ENCODE measurements around the gene POU2F1. TPM values are rescaled to one million over a fixed set of nuclear protein-coding genes. Genes with fewer than 3 reads are reported as not detected.

The POU2F1 gene
- total RNA-seq, 1 experiment from 2014 or later: 11.6 TPM

- BruUV-seq (replicated peaks): no TSS peak
- Mint-ChIP-seq H3K4me1 (ENCODE audit: insufficient read depth, unreplicated experiment) (peaks cover 7% of the 10 kb centered on the region), H3K9me3 (ENCODE audit: unreplicated experiment) (peaks cover 13% of the 10 kb centered on the region), H3K27ac (ENCODE audit: low read depth, unreplicated experiment) (no peak overlapping the region), H3K4me3 (ENCODE audit: unreplicated experiment) (no peak overlapping the region), H3K27me3 (ENCODE audit: insufficient read depth, unreplicated experiment) (no peaks in the 10 kb centered on the region), H3K36me3 (ENCODE audit: insufficient read depth, unreplicated experiment) (no peaks in the 10 kb centered on the region)
- ChIA-PET CTCF (interaction anchor here (0.7 to 1.0 kb wide), 4 partner anchors 9 to 149 kb away, joined by 3 to 4 read pairs (median 4); no protein-coding TSS in a partner anchor), POLR2A (interaction anchor here (0.5 kb wide), 1 partner anchor 75 kb away, joined by 6 read pairs; no protein-coding TSS in a partner anchor)
- no peak for DNase-seq (ENCODE audit: unreplicated experiment)
- intact Hi-C loops (cut with micrococcal nuclease): no loop called here
- peak; percentile 17 for TF ChIP-seq CTCF (IDR thresholded peaks at IDR 0.05; ENCODE audit: unreplicated experiment)
Measured at GRCh38 chr1:167207940-167208623, 12.6 kb upstream of the POU2F1 start.

- Mint-ChIP-seq H3K9me3 (ENCODE audit: unreplicated experiment) (peaks cover 13% of the 10 kb centered on the region), H3K27ac (ENCODE audit: low read depth, unreplicated experiment) (no peak overlapping the region), H3K4me3 (ENCODE audit: unreplicated experiment) (no peak overlapping the region), H3K27me3 (ENCODE audit: insufficient read depth, unreplicated experiment) (no peaks in the 10 kb centered on the region), H3K36me3 (ENCODE audit: insufficient read depth, unreplicated experiment) (no peaks in the 10 kb centered on the region), H3K4me1 (ENCODE audit: insufficient read depth, unreplicated experiment) (peaks cover 7% of the 10 kb centered on the region)
- no peak for TF ChIP-seq CTCF (IDR thresholded peaks at IDR 0.05; ENCODE audit: unreplicated experiment)
- no TSS peak for BruUV-seq (replicated peaks)
- intact Hi-C loops (cut with micrococcal nuclease): no loop called here
- no peak for DNase-seq (ENCODE audit: unreplicated experiment)
- ChIA-PET CTCF (interaction anchor here (0.9 to 1.0 kb wide), 3 partner anchors 9 to 149 kb away, joined by 3 to 4 read pairs (median 3); no protein-coding TSS in a partner anchor), POLR2A (interaction anchor here (0.5 kb wide), 1 partner anchor 74 kb away, joined by 6 read pairs; no protein-coding TSS in a partner anchor)
Measured at GRCh38 chr1:167208624-167208976, 12.1 kb upstream of the POU2F1 start.

- CTCF ChIA-PET: interaction anchor here (2.7 to 3.2 kb wide), 2 partner anchors 11 to 142 kb away, joined by 11 to 24 read pairs; partner anchors contain the start of gene POU2F1
- POLR2A ChIA-PET: interaction anchor here (2.9 kb wide), 1 partner anchor 11 kb away, joined by 22 read pairs; the partner anchor contains the start of gene POU2F1
- no peak overlapping the region for H3K27ac Mint-ChIP-seq (ENCODE audit: low read depth, unreplicated experiment)
- no peaks in the 10 kb centered on the region for H3K36me3 Mint-ChIP-seq (ENCODE audit: insufficient read depth, unreplicated experiment)
- intact Hi-C loops (cut with micrococcal nuclease): no loop called here
- BruUV-seq (replicated peaks): no TSS peak
- TF ChIP-seq CTCF (IDR thresholded peaks at IDR 0.05; ENCODE audit: unreplicated experiment): no peak
- no peaks in the 10 kb centered on the region for H3K27me3 Mint-ChIP-seq (ENCODE audit: insufficient read depth, unreplicated experiment)
- H3K4me1 Mint-ChIP-seq (ENCODE audit: insufficient read depth, unreplicated experiment): peaks cover 7% of the 10 kb centered on the region
- no peak overlapping the region for H3K4me3 Mint-ChIP-seq (ENCODE audit: unreplicated experiment)
- peaks cover 13% of the 10 kb centered on the region for H3K9me3 Mint-ChIP-seq (ENCODE audit: unreplicated experiment)
- DNase-seq (ENCODE audit: unreplicated experiment): no peak
Measured at GRCh38 chr1:167209044-167209443, 11.6 kb upstream of the POU2F1 start.

- Mint-ChIP-seq H3K27ac (ENCODE audit: low read depth, unreplicated experiment) (no peak overlapping the region), H3K4me1 (ENCODE audit: insufficient read depth, unreplicated experiment) (no peaks in the 10 kb centered on the region), H3K36me3 (ENCODE audit: insufficient read depth, unreplicated experiment) (no peaks in the 10 kb centered on the region), H3K4me3 (ENCODE audit: unreplicated experiment) (no peak overlapping the region), H3K27me3 (ENCODE audit: insufficient read depth, unreplicated experiment) (no peaks in the 10 kb centered on the region), H3K9me3 (ENCODE audit: unreplicated experiment) (peaks cover 13% of the 10 kb centered on the region)
- intact Hi-C loops (cut with micrococcal nuclease): no loop called here
- ChIA-PET POLR2A (interaction anchor here (0.8 to 2.9 kb wide), 3 partner anchors 8 to 21 kb away, joined by 3 to 22 read pairs (median 3); partner anchors contain the start of gene POU2F1), CTCF (interaction anchor here (0.5 to 3.2 kb wide), 9 partner anchors 9 to 300 kb away, joined by 3 to 24 read pairs (median 3); partner anchors contain the start of gene POU2F1)
- BruUV-seq (replicated peaks): no TSS peak
- no peak for DNase-seq (ENCODE audit: unreplicated experiment)
- TF ChIP-seq CTCF (IDR thresholded peaks at IDR 0.05; ENCODE audit: unreplicated experiment): no peak
Measured at GRCh38 chr1:167210966-167211674, 9.6 kb upstream of the POU2F1 start.
